CD4-positive, alpha-beta T cell (primary cell): Measurements from ENCODE around the gene MIOS. TPM values are rescaled to one million over a fixed set of nuclear protein-coding genes. Genes with fewer than 3 reads are reported as not detected.
A peak's percentile ranks its signal among the peaks of the same experiment; 100 is the strongest.

Experiments
- ATAC-seq: fragments of 200-7000 bp; cut with Tn5 transposase; one replicate; pipeline ENCODE4 v1.10.0; 2022; ENCODE audit warnings: mild to moderate bottlenecking; ENCODE audit not compliant: poor library complexity
- CTCF ChIA-PET: fragments of 350-600 bp; sonication (Branson Sonifier 250); formaldehyde crosslinking; loops from one replicate; lab custom pipeline; 2021; ENCODE audit warnings: antibody characterized with exemption, inconsistent platforms; lab: Charles Lee
- POLR2A ChIA-PET: fragments of 350-600 bp; sonication (Branson Sonifier 250); formaldehyde crosslinking; loops from one replicate; lab custom pipeline; 2021; ENCODE audit warnings: antibody characterized with exemption, inconsistent platforms; lab: Charles Lee
- DNase-seq, 14 experiments: peaks; one replicate each; pipeline ENCODE4 v3.0.0-alpha.2; 2013 to 2020; ENCODE audit warnings: mixed read lengths in 2 of 14
- H3K27ac ChIP-seq, 2 donors: one replicate each; pipeline versions ENCODE4 v1.5.1 to v1.7.0; 2013; ENCODE audit warnings: low read length in 2 of 2, low read depth in 1 of 2, mild to moderate bottlenecking in 1 of 2
- H3K27me3 ChIP-seq, 2 experiments: 1 replicate in 1 of 2; 2 replicates in 1 of 2; pipeline versions ENCODE4 v1.6.1 to v1.7.0; 2013; ENCODE audit warnings: low read length in 2 of 2, control low read depth in 1 of 2, mild to moderate bottlenecking in 1 of 2, moderate library complexity in 1 of 2; ENCODE audit not compliant: insufficient read depth in 2 of 2, control insufficient read depth in 1 of 2
- H3K36me3 ChIP-seq: one replicate; pipeline ENCODE4 v1.6.1; 2013; ENCODE audit warnings: low read length, control low read depth; ENCODE audit not compliant: insufficient read depth
- H3K4me1 ChIP-seq: one replicate; pipeline ENCODE4 v1.6.1; 2013; ENCODE audit warnings: low read length, control low read depth; ENCODE audit not compliant: insufficient read depth
- H3K4me3 ChIP-seq: one replicate; pipeline ENCODE4 v1.5.1; 2013; ENCODE audit warnings: mild to moderate bottlenecking, low read length, moderate library complexity
- H3K9me3 ChIP-seq, 2 experiments: 1 replicate in 1 of 2; 2 replicates in 1 of 2; pipeline versions ENCODE4 v1.6.1 to v1.7.0; 2013; ENCODE audit warnings: low read length in 2 of 2, mild to moderate bottlenecking in 2 of 2, control low read depth in 1 of 2, moderate library complexity in 1 of 2; ENCODE audit not compliant: control insufficient read depth in 1 of 2, insufficient read depth in 1 of 2
- H3K27ac Mint-ChIP-seq: one replicate; pipeline ENCODE4 v1.8.0; 2020; ENCODE audit warnings: mixed read lengths
- H3K27me3 Mint-ChIP-seq: one replicate; pipeline ENCODE4 v1.8.0; 2021; ENCODE audit warnings: mixed read lengths
- H3K36me3 Mint-ChIP-seq: one replicate; pipeline ENCODE4 v1.8.0; 2021; ENCODE audit warnings: low read depth, mixed read lengths
- H3K4me1 Mint-ChIP-seq: one replicate; pipeline ENCODE4 v1.8.0; 2021; ENCODE audit warnings: low read depth, mixed read lengths
- H3K4me3 Mint-ChIP-seq: one replicate; pipeline ENCODE4 v1.8.0; 2020; ENCODE audit warnings: mild to moderate bottlenecking, mixed read lengths
- H3K9me3 Mint-ChIP-seq: one replicate; pipeline ENCODE4 v1.8.0; 2020; ENCODE audit warnings: mixed read lengths
- intact Hi-C, 2 experiments: fragments of 100-400 bp; cut with DNase I in 1 of 2; cut with micrococcal nuclease in 1 of 2; formaldehyde crosslinking; loops; one replicate each; pipeline versions ENCODE4 v1.15.1 to v1.9.0; 2023 to 2025; cut with DNase I, micrococcal nuclease
- polyA plus RNA-seq, 2 donors: library from polyadenylated mRNA; unstranded; fragments of 120-200 nt; gene quantifications; one replicate each; pipeline ENCODE4 v1.2.1, GENCODE V29; 2013
- total RNA-seq, 174 experiments: library from RNA in 2 of 174; stranded (reverse) in 2 of 174; gene quantifications; one replicate each; pipeline ENCODE4 v1.2.3 and lab custom pipeline; 2021 to 2026
- TF ChIP-seq, protein P1 (sequence below): fragments of 200-600 bp; IDR thresholded peaks from one replicate; pipeline ENCODE4 v1.8.0; 2022; ENCODE audit warnings: antibody characterized with exemption, mild to moderate bottlenecking

Gene MIOS
- total RNA-seq (10 to 100 TPM; 30.8 to 33.3 TPM), total RNA-seq (lab: John Stamatoyannopoulos, UW) (28.5 to 106 (median 49.1) reads per million in 172 experiments)
- 21.4 TPM for polyA plus RNA-seq (2013, experiment 1 of 2)
- 22.7 TPM for polyA plus RNA-seq (2013, experiment 2 of 2)

DNA sequence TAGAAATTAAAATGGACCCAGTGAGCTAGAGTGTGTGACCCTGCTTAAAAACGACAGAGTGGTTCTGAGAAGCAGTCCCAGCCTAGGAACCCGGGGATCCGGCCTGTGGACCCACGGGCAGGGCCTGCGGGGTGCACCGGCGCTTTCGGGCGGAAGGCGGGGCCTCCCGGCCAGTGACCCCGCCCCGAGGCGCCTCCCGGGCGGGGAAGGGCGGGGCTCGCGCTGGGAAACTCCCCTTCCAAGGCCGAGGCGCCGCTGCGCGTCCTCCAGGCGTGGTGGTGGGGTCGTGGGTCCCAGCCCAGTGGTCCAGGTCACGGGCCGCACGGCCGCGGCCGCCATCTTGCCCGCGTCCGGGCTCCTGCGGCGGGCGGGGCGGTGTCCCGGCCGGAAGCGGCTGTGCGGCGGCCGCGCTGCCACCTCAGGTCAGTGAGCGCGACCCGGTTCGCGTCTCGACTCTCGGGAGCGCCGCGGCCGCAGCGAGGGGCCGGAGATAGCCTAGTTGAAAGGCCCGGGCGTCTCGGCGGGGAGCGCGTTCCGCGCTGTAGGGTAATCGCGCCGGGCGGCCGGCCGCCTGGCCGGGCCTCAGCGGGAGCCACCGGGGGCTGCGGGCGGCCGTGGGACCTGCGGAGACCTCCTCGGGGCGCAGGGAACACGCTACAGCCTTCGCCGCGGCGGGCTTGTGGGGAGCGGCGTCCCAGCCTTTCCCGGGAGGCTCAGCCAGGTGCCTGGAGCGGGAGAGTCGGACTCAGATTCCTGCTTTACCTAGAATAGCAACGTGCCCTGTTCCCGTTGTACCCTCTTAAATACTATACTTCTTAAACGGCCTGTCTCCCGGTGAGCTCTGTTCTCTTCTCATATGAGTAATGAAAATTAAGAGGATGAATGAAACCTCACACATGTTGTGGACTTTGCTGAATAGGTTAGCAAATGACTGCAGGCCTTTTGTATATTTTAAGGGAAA, at the start of gene MIOS:
TSS of gene MIOS (plus strand) at position 234 of the 961 bp plus-strand sequence. CDS start 5,592 bp downstream, outside the sequence.
- Histone ChIP-seq H3K4me3 (peak within 1 kb of the TSS; percentile 74), H3K36me3 (no peaks in the 10 kb centered on the region)

DNA sequence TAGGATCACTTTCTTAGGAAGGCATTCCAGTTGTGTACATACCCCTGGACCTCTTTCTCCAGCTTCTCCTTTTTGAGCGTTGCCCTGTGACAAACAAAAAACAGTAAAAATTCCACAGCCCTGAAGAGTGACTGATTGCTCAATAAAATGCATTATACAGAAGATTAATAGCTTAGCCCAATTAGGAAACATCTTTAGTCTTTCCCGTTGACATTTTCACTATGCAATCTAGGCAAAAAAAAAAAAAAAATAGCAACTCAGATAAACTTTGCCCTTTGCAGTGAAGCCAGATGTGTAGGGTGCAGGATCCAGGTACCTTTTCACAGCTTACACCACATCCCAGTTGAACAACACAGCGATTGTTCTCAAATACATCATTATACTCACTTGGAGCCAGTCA, 48.9 kb upstream of the MIOS start:
- Histone ChIP-seq H3K9me3 (no peaks in the 10 kb centered on the region), H3K4me1 (no peaks in the 10 kb centered on the region), H3K4me3 (no peak overlapping the region), H3K27ac (no peak overlapping the region), H3K36me3 (no peaks in the 10 kb centered on the region), H3K27me3 (no peaks in the 10 kb centered on the region)
- no peaks in the 10 kb centered on the region for H3K9me3 Mint-ChIP-seq
- no peak overlapping the region for H3K27ac Mint-ChIP-seq
- TF ChIP-seq, protein P1, sequence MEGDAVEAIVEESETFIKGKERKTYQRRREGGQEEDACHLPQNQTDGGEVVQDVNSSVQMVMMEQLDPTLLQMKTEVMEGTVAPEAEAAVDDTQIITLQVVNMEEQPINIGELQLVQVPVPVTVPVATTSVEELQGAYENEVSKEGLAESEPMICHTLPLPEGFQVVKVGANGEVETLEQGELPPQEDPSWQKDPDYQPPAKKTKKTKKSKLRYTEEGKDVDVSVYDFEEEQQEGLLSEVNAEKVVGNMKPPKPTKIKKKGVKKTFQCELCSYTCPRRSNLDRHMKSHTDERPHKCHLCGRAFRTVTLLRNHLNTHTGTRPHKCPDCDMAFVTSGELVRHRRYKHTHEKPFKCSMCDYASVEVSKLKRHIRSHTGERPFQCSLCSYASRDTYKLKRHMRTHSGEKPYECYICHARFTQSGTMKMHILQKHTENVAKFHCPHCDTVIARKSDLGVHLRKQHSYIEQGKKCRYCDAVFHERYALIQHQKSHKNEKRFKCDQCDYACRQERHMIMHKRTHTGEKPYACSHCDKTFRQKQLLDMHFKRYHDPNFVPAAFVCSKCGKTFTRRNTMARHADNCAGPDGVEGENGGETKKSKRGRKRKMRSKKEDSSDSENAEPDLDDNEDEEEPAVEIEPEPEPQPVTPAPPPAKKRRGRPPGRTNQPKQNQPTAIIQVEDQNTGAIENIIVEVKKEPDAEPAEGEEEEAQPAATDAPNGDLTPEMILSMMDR: no peak
- no peaks in the 10 kb centered on the region for H3K4me1 Mint-ChIP-seq
- no peak for ATAC-seq
- no peaks in the 10 kb centered on the region for H3K36me3 Mint-ChIP-seq
- POLR2A ChIA-PET: no interaction called here
- CTCF ChIA-PET: no interaction called here
- H3K27me3 Mint-ChIP-seq: no peaks in the 10 kb centered on the region
- no peak overlapping the region for H3K4me3 Mint-ChIP-seq
- DNase-seq: no peak
- intact Hi-C loops: no loop called here

More for the DNA sequence above, at the start of gene MIOS:
- no peaks in the 10 kb centered on the region for H3K27me3 Mint-ChIP-seq
- ChIA-PET CTCF (no interaction called here), POLR2A (interaction anchor here (0.7 to 6.0 kb wide), 5 partner anchors 10 to 401 kb away, joined by 3 to 36 read pairs (median 3); partner anchors contain the start of genes C1GALT1, GLCCI1 and UMAD1)
- Histone ChIP-seq H3K27me3 (no peaks in the 10 kb centered on the region), H3K27ac (peak within 1 kb of the TSS; percentile 71 to 75), H3K9me3 (no peaks in the 10 kb centered on the region), H3K4me1 (peaks cover 29% of the 10 kb centered on the region)
- intact Hi-C loops: loop anchor here (5.0 to 10.0 kb wide), 2 partner anchors 75 to 382 kb away; partner anchors contain the start of genes C1GALT1 (in 1 of the 2) and UMAD1 (in 1 of the 2)
- H3K27ac Mint-ChIP-seq: peak within 1 kb of the TSS; percentile 87
- DNase-seq (peak; percentile 65 to 92 (median 77)), ATAC-seq (peak; percentile 92)
- H3K9me3 Mint-ChIP-seq: no peaks in the 10 kb centered on the region
- H3K36me3 Mint-ChIP-seq: peaks cover 9% of the 10 kb centered on the region
- H3K4me3 Mint-ChIP-seq: peak within 1 kb of the TSS; percentile 89
- peaks cover 38% of the 10 kb centered on the region for H3K4me1 Mint-ChIP-seq
- TF ChIP-seq, protein P1: no peak

DNA sequence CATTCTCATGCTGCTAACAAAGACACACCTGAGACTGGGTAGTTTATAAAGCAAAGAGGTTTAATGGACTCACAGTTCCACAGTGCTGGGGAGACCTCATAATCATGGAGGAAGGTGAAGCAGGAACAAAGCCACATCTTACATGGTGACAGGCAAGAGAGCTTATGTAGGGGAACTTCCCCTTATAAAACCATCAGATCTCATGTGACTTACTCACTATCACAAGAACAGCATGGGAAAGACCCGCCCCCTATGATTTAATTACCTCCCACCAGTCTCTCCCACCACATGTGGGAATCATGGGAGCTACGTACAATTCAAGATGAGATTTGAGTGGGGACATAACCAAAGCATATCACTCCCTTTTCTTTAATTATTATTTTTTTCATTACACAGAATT, 47.6 kb upstream of the MIOS start:
- intact Hi-C loops: no loop called here
- no peak for DNase-seq
- no peak overlapping the region for H3K27ac Mint-ChIP-seq
- CTCF ChIA-PET: no interaction called here
- no peaks in the 10 kb centered on the region for H3K9me3 Mint-ChIP-seq
- Histone ChIP-seq H3K27ac (no peak overlapping the region), H3K36me3 (no peaks in the 10 kb centered on the region), H3K4me3 (no peak overlapping the region), H3K27me3 (no peaks in the 10 kb centered on the region), H3K9me3 (no peaks in the 10 kb centered on the region), H3K4me1 (no peaks in the 10 kb centered on the region)
- no peak overlapping the region for H3K4me3 Mint-ChIP-seq
- no peaks in the 10 kb centered on the region for H3K36me3 Mint-ChIP-seq
- H3K27me3 Mint-ChIP-seq: no peaks in the 10 kb centered on the region
- no peaks in the 10 kb centered on the region for H3K4me1 Mint-ChIP-seq
- ATAC-seq: no peak
- TF ChIP-seq, protein P1: no peak
- POLR2A ChIA-PET: no interaction called here
